ENCODE data around the gene SGIP1. TPM values are rescaled to one million over a fixed set of nuclear protein-coding genes. Genes with fewer than 3 reads are reported as not detected.
"Not testable (repeated sequence)": the region's sequence is repeated elsewhere in the genome, so short reads cannot be mapped to it uniquely, and the experiment has no call there.

SGIP1 gene
- total RNA-seq, 1 donor from 2014 or later = 5.3 TPM

GRCh38 chr1:66576645-66577044 lies 42.7 kb downstream of the SGIP1 start:
- Mint-ChIP-seq H3K9me3 (no peaks in the 10 kb centered on the region), H3K27me3 (ENCODE audit: low read depth) (no peaks in the 10 kb centered on the region), H3K27ac (ENCODE audit: unreplicated experiment) (no peak overlapping the region), H3K36me3 (ENCODE audit: low read depth) (no peaks in the 10 kb centered on the region), H3K4me3 (no peak overlapping the region), H3K4me1 (no peaks in the 10 kb centered on the region)
- no peak for DNase-seq (ENCODE audit: low read depth, low spot score)
- no peak for TF ChIP-seq CTCF (conservative IDR thresholded peaks at IDR 0.05)

GRCh38 chr1:66578841-66579240 lies 44.9 kb downstream of the SGIP1 start:
- Mint-ChIP-seq H3K4me1 (no peaks in the 10 kb centered on the region), H3K36me3 (ENCODE audit: low read depth) (no peaks in the 10 kb centered on the region), H3K27ac (ENCODE audit: unreplicated experiment) (no peak overlapping the region), H3K9me3 (no peaks in the 10 kb centered on the region), H3K4me3 (no peak overlapping the region), H3K27me3 (ENCODE audit: low read depth) (no peaks in the 10 kb centered on the region)
- TF ChIP-seq CTCF (conservative IDR thresholded peaks at IDR 0.05) = no peak
- DNase-seq (ENCODE audit: low read depth, low spot score) = no peak

- no peaks in the 10 kb centered on the region for H3K36me3 Mint-ChIP-seq (ENCODE audit: low read depth)
- DNase-seq (ENCODE audit: low read depth, low spot score) = no peak
- H3K4me1 Mint-ChIP-seq = no peaks in the 10 kb centered on the region
- H3K27me3 Mint-ChIP-seq (ENCODE audit: low read depth) = no peaks in the 10 kb centered on the region
- no peak overlapping the region for H3K27ac Mint-ChIP-seq (ENCODE audit: unreplicated experiment)
- TF ChIP-seq CTCF (conservative IDR thresholded peaks at IDR 0.05) = no peak
- H3K9me3 Mint-ChIP-seq = no peaks in the 10 kb centered on the region
- no peak overlapping the region for H3K4me3 Mint-ChIP-seq
These were observed 46.1 kb downstream of the SGIP1 start for GRCh38 chr1:66580081-66580480.

GRCh38 chr1:66583021-66583420 lies 49.1 kb downstream of the SGIP1 start:
- Mint-ChIP-seq H3K27me3 (ENCODE audit: low read depth) (no peaks in the 10 kb centered on the region), H3K4me3 (no peak overlapping the region), H3K9me3 (no peaks in the 10 kb centered on the region), H3K36me3 (ENCODE audit: low read depth) (no peaks in the 10 kb centered on the region), H3K27ac (ENCODE audit: unreplicated experiment) (no peak overlapping the region), H3K4me1 (no peaks in the 10 kb centered on the region)
- no peak for TF ChIP-seq CTCF (conservative IDR thresholded peaks at IDR 0.05)
- no peak for DNase-seq (ENCODE audit: low read depth, low spot score)

GRCh38 chr1:66585002-66585401 lies 51.0 kb downstream of the SGIP1 start:
- DNase-seq (ENCODE audit: low read depth, low spot score) = no peak
- H3K4me3 Mint-ChIP-seq = no peak overlapping the region
- TF ChIP-seq CTCF (conservative IDR thresholded peaks at IDR 0.05) = no peak
- no peaks in the 10 kb centered on the region for H3K36me3 Mint-ChIP-seq (ENCODE audit: low read depth)
- H3K27ac Mint-ChIP-seq (ENCODE audit: unreplicated experiment) = no peak overlapping the region
- no peaks in the 10 kb centered on the region for H3K4me1 Mint-ChIP-seq
- H3K9me3 Mint-ChIP-seq = no peaks in the 10 kb centered on the region
- no peaks in the 10 kb centered on the region for H3K27me3 Mint-ChIP-seq (ENCODE audit: low read depth)

GRCh38 chr1:66589326-66589725 lies 55.4 kb downstream of the SGIP1 start:
- no peak overlapping the region for H3K27ac Mint-ChIP-seq (ENCODE audit: unreplicated experiment)
- H3K9me3 Mint-ChIP-seq = no peaks in the 10 kb centered on the region
- no peak for TF ChIP-seq CTCF (conservative IDR thresholded peaks at IDR 0.05)
- no peaks in the 10 kb centered on the region for H3K27me3 Mint-ChIP-seq (ENCODE audit: low read depth)
- no peak overlapping the region for H3K4me3 Mint-ChIP-seq
- no peaks in the 10 kb centered on the region for H3K36me3 Mint-ChIP-seq (ENCODE audit: low read depth)
- no peaks in the 10 kb centered on the region for H3K4me1 Mint-ChIP-seq
- DNase-seq (ENCODE audit: low read depth, low spot score) = no peak

- not testable (repeated sequence) for DNase-seq (ENCODE audit: low read depth, low spot score); H3K27ac Mint-ChIP-seq (ENCODE audit: unreplicated experiment); H3K4me1 Mint-ChIP-seq; H3K36me3 Mint-ChIP-seq (ENCODE audit: low read depth); H3K9me3 Mint-ChIP-seq; H3K4me3 Mint-ChIP-seq; H3K27me3 Mint-ChIP-seq (ENCODE audit: low read depth)
These were observed 58.2 kb downstream of the SGIP1 start for GRCh38 chr1:66592106-66592507.

Data from neural crest cell (in vitro differentiated cells).